ENCODE data around the gene BICRAL.

DNA sequence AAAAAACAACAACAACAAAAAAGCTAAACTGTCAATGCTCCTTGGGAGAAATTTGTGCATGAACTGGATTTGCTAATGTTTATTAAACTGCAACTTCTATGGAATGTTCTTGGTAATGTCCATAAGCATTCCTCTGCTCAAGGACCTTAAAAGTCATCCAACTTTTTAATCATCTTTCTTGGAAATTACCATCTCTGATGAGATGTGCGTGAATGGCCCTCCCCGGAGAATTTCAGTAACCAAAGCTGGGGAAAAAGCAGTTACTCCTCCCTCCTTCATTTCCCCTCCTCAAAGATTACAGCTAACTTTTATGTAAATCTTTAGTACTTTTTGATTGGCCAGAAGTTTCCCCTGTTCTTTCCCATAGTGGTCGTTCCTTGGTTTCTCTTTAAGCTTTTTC is 41.1 kb upstream of the BICRAL start:
- TF ChIP-seq POLR2A (IDR thresholded peaks at IDR 0.05): no peak
- TF ChIP-seq, protein P1, sequence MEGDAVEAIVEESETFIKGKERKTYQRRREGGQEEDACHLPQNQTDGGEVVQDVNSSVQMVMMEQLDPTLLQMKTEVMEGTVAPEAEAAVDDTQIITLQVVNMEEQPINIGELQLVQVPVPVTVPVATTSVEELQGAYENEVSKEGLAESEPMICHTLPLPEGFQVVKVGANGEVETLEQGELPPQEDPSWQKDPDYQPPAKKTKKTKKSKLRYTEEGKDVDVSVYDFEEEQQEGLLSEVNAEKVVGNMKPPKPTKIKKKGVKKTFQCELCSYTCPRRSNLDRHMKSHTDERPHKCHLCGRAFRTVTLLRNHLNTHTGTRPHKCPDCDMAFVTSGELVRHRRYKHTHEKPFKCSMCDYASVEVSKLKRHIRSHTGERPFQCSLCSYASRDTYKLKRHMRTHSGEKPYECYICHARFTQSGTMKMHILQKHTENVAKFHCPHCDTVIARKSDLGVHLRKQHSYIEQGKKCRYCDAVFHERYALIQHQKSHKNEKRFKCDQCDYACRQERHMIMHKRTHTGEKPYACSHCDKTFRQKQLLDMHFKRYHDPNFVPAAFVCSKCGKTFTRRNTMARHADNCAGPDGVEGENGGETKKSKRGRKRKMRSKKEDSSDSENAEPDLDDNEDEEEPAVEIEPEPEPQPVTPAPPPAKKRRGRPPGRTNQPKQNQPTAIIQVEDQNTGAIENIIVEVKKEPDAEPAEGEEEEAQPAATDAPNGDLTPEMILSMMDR (IDR thresholded peaks at IDR 0.05): no peak

Measured in prostate gland (tissue), 2 donors.